ENCODE data around the gene APBB2. TPM values are rescaled to one million over a fixed set of nuclear protein-coding genes. Genes with fewer than 3 reads are reported as not detected.

The APBB2 gene
- total and polyA plus RNA-seq, 2 of the 8 experiments (the other 6 are each of a cell fraction or from before 2014, with no cell fraction given) = 58.7 to 59.4 TPM

DNA sequence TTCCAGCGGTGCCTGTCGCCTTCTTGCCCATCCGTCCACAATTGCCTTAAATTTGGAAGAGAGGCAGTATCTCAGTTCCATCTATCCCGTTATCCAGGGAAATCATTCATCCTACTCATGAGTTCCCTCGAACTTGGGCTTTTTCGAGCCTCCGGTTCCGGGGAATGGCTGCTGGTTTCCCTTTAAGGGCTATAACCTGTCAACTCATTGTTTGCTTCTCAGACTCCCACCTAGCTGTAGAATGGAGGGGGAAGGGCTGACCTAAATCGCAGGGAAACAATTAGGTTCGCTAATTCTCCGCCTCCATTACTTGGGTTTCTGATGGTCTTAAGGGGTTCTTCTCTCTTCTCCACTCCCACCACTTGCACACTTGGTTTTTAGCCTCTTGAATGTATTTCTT, 43.6 kb upstream of the APBB2 start:
- Histone ChIP-seq H3K18ac (ENCODE audit: extremely low read depth, low read length) (no peak overlapping the region; the same call in 1 of the 2 replicates), H3K4ac (replicated peaks; ENCODE audit: insufficient read length, low read depth, low read length) (no peak overlapping the region), H3K4me1 (replicated peaks in 1 of 4; ENCODE audit: control insufficient read depth in 3 of 4, insufficient read depth in 4 of 4, low read length in 3 of 4) (peaks cover 2 to 8% (median 4%) of the 10 kb centered on the region in 4 experiments; a peak in 6 of 7 replicates), H3K4me2 (ENCODE audit: insufficient read depth in 1 of 2, low read depth in 2 of 2, low read length in 2 of 2) (peak overlapping the region; percentile 76 to 80), H3K27me3 (replicated peaks in 1 of 4; ENCODE audit: control insufficient read depth in 3 of 4, extremely low read depth in 1 of 4, insufficient read depth in 3 of 4, low read length in 3 of 4) (no peaks in the 10 kb centered on the region), H2BK20ac (ENCODE audit: low read length) (no peak overlapping the region), H4K20me1 (replicated peaks in 1 of 2; ENCODE audit: control insufficient read depth in 1 of 2, insufficient read depth in 2 of 2, low read length in 2 of 2) (peaks cover 7 to 10% of the 10 kb centered on the region in 2 experiments), H3K56ac (replicated peaks; ENCODE audit: insufficient read length, low read depth, low read length) (no peak overlapping the region), H2BK12ac (ENCODE audit: low read depth, low read length) (no peak overlapping the region; the same call in 1 of the 2 replicates), H3K9me3 (ENCODE audit: insufficient read depth in 2 of 2, low read depth in 1 of 2, low read length in 1 of 2) (no peaks in the 10 kb centered on the region), H3K23ac (ENCODE audit: insufficient read length) (no peak overlapping the region), H4K5ac (ENCODE audit: insufficient read length, low read depth, low read length) (no peak overlapping the region), H4K91ac (replicated peaks; ENCODE audit: insufficient read length, low read length) (no peak overlapping the region), H2AK5ac (ENCODE audit: low read depth, low read length) (no peak overlapping the region), H3K27ac (ENCODE audit: low read depth, low read length) (no peak overlapping the region), H2BK120ac (replicated peaks; ENCODE audit: low read depth, low read length) (no peak overlapping the region), H4K8ac (ENCODE audit: extremely low read depth, insufficient read depth, low read length) (no peak overlapping the region), H3K4me3 (ENCODE audit: extremely low read depth in 1 of 4, insufficient read depth in 2 of 4, low read depth in 3 of 4, low read length in 4 of 4) (peak overlapping the region; percentile 87 to 97 (median 92)), H2BK15ac (ENCODE audit: low read length) (no peak overlapping the region), H3K79me2 (ENCODE audit: control insufficient read depth in 1 of 2, insufficient read depth in 2 of 2, low read length in 2 of 2) (peaks cover 0 to 41% of the 10 kb centered on the region in 2 experiments; a peak in 2 of 4 replicates), H2AFZ (ENCODE audit: low read length) (no peak overlapping the region), H3K23me2 (ENCODE audit: low read depth, low read length) (peaks cover 9% of the 10 kb centered on the region), H3K79me1 (ENCODE audit: low read depth, low read length) (peaks cover 3% of the 10 kb centered on the region), H3K14ac (ENCODE audit: insufficient read length) (no peak overlapping the region), H3K9ac (replicated peaks in 1 of 4; ENCODE audit: extremely low read depth in 1 of 4, low read depth in 3 of 4, low read length in 3 of 4) (peak overlapping the region in 3 of 4 experiments; percentile 63 to 93 (median 91); a peak in 6 of 7 replicates), H2BK5ac (ENCODE audit: low read depth, low read length) (peak overlapping the region; percentile 42; the same call in 1 of the 2 replicates), H3K36me3 (ENCODE audit: control insufficient read depth in 2 of 4, insufficient read depth in 4 of 4, low read length in 3 of 4) (peaks cover 30 to 48% (median 42%) of the 10 kb centered on the region in 4 experiments)
- POLR2A ChIA-PET (ENCODE audit: partially characterized antibody) = interaction anchor here (0.6 to 8.6 kb wide), 36 partner anchors 9 to 633 kb away, joined by 3 to 150 read pairs (median 4); partner anchors contain the start of gene APBB2
- FAIRE-seq = peak; percentile 72
- WGBS, 2 experiments (ENCODE audit: extremely low coverage in 1 of 2, insufficient coverage in 1 of 2, insufficient read length in 1 of 2, insufficient replicate concordance in 2 of 2, low coverage in 1 of 2, low lambda C conversion rate in 2 of 2, missing lambda C conversion rate in 1 of 2) = 6% methylated on average over 11 of the region's 11 CpGs; no CpG with 5 or more reads in 1 of the 2 experiments
- CTCF ChIA-PET (ENCODE audit: partially characterized antibody) = interaction anchor here (0.6 to 4.8 kb wide), 15 partner anchors 12 to 1939 kb away, joined by 3 to 18 read pairs (median 4); no protein-coding TSS in a partner anchor
- no peak for DNase-seq (ENCODE audit: low read depth in 1 of 2, low spot score in 2 of 2)
- TF ChIP-seq RNF2 (IDR thresholded peaks at IDR 0.05; ENCODE audit: borderline replicate concordance, low read depth, low read length, missing control alignments, poor library complexity, severe bottlenecking) (no peak), YY1 (IDR thresholded peaks at IDR 0.05; ENCODE audit: low read depth, low read length) (peak; percentile 28; the same call in 1 of the 2 replicates), SP2 (IDR thresholded peaks at IDR 0.05; ENCODE audit: low read length) (no peak), JUN (IDR thresholded peaks at IDR 0.05; ENCODE audit: low read depth, low read length) (no peak), EGR1 (IDR thresholded peaks at IDR 0.05; ENCODE audit: borderline replicate concordance, low read depth, low read length) (no peak), TCF12 (IDR thresholded peaks at IDR 0.05; ENCODE audit: low read depth, low read length) (no peak), POLR2AphosphoS5 (IDR thresholded peaks at IDR 0.05; ENCODE audit: low read depth, low read length) (peak; percentile 43)
- TF ChIP-seq, protein P1, sequence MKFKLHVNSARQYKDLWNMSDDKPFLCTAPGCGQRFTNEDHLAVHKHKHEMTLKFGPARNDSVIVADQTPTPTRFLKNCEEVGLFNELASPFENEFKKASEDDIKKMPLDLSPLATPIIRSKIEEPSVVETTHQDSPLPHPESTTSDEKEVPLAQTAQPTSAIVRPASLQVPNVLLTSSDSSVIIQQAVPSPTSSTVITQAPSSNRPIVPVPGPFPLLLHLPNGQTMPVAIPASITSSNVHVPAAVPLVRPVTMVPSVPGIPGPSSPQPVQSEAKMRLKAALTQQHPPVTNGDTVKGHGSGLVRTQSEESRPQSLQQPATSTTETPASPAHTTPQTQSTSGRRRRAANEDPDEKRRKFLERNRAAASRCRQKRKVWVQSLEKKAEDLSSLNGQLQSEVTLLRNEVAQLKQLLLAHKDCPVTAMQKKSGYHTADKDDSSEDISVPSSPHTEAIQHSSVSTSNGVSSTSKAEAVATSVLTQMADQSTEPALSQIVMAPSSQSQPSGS (IDR thresholded peaks at IDR 0.05; ENCODE audit: low read length) = no peak
- TF ChIP-seq, protein P2, sequence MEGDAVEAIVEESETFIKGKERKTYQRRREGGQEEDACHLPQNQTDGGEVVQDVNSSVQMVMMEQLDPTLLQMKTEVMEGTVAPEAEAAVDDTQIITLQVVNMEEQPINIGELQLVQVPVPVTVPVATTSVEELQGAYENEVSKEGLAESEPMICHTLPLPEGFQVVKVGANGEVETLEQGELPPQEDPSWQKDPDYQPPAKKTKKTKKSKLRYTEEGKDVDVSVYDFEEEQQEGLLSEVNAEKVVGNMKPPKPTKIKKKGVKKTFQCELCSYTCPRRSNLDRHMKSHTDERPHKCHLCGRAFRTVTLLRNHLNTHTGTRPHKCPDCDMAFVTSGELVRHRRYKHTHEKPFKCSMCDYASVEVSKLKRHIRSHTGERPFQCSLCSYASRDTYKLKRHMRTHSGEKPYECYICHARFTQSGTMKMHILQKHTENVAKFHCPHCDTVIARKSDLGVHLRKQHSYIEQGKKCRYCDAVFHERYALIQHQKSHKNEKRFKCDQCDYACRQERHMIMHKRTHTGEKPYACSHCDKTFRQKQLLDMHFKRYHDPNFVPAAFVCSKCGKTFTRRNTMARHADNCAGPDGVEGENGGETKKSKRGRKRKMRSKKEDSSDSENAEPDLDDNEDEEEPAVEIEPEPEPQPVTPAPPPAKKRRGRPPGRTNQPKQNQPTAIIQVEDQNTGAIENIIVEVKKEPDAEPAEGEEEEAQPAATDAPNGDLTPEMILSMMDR (IDR thresholded peaks at IDR 0.05; ENCODE audit: control extremely low read depth in 1 of 3, insufficient read depth in 1 of 3, low read depth in 1 of 3, low read length in 3 of 3) = no peak

Data from H1 (cell line).